HPDE6-E6E7 (cell line): ENCODE results near the gene NIPAL3.
"Not testable (repeated sequence)": the region's sequence is repeated elsewhere in the genome, so short reads cannot be mapped to it uniquely, and the experiment has no call there.

Experiments
- DNase-seq: peaks from one replicate; pipeline ENCODE4 v3.0.0; 2011; ENCODE audit warnings: missing footprints; ENCODE audit errors: extremely low spot score

NIPAL3 gene

GRCh38 chr1:24489674-24490073, 74.1 kb downstream of the NIPAL3 start:
- no peak for DNase-seq

- no peak for DNase-seq
Observed at GRCh38 chr1:24490101-24490781, 74.6 kb downstream of the NIPAL3 start.

DNA sequence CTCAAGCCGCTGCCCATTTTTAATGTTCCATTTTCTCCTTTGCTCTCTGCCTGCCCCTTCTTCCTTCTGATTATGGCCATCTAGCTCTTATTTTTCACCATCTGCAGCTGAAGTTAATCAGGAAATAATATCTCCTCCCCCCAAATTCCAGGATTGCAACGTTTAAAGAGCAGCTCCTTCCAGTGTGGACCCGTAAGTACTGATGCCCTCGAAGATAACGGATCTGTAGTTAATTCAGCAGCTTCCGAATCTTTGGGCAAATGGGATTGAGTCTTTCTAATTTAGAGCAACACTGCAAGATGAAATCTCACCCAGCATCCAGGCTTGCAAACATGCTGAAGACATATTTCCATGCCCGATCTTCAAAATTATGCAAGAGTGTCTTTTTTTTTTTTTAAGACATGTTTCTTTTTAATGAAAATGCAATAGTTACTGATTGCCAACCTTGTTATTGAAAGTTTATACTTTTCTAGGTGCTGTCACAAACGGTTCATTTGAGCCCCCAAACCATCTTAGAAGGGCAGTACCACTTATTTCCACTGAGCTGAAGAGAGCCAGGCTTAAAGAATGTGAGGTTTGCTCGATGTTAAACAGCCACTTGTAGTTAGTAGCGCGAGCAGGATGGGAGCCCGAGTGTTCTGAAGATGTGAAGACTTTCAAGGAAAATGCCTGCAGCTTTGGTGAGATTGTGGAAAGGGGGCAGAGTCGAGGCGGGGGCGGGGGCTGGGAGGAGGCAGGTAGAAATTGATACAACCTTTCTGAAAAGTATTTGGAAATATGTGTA, 76.2 kb downstream of the NIPAL3 start:
- DNase-seq = no peak

DNA sequence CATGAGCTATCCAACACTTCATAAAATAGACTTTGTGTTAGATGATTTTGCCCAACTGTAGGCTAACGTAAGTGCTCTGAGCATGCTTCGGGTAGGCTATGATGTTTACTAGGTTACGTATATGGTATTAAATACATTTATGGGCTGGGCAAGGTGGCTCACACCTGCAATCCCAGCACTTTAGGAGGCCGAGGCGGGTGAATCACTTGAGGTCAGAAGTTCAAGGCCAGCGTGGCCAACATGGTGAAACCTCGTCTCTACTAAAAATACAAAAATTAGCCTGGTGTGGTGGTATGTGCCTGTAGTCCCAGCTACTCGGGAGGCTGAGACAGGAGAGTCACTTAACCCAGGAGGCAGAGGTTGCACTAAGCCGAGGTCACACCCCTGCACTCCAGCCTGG, 77.3 kb downstream of the NIPAL3 start:
- not testable (repeated sequence) for DNase-seq

DNA sequence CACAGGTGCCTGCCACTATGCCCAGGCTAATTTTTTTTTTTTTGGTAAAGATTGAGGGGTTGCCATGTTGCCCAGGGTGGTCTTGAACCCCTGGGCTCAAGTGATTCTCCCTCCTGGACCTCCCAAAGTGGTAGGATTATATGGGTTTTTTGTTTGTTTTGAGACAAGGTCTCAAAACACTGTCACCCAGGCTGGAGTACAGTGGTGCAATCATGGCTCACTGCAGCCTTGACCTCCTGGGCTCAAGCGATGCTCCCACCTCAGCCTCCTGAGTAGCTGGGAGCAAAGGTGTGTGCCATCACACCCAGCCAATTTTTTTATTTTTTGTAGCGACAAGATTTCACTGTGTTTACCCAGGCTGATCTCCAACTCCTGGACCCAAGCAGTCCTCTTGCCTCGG, 78.2 kb downstream of the NIPAL3 start:
- DNase-seq = no peak

DNA sequence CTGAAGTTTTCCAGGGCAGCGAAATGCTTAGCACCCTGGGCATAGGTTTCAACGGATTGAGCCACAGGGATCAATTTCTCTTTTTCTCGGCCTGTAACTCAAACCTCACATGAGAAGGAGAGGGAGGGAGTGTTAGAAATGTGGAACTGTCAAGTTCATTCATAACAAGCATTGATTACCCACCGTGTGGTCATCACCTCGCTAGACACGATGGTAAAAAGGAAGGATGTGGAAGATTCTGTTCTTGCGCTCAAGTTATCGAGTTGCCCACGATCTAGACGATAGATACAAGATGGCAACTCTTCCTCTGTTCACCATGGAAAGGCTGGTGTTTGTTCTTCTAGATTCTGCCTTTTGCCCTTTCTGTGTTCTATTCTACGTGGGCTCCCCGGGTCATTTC, 83.0 kb downstream of the NIPAL3 start:
- DNase-seq = no peak

DNA sequence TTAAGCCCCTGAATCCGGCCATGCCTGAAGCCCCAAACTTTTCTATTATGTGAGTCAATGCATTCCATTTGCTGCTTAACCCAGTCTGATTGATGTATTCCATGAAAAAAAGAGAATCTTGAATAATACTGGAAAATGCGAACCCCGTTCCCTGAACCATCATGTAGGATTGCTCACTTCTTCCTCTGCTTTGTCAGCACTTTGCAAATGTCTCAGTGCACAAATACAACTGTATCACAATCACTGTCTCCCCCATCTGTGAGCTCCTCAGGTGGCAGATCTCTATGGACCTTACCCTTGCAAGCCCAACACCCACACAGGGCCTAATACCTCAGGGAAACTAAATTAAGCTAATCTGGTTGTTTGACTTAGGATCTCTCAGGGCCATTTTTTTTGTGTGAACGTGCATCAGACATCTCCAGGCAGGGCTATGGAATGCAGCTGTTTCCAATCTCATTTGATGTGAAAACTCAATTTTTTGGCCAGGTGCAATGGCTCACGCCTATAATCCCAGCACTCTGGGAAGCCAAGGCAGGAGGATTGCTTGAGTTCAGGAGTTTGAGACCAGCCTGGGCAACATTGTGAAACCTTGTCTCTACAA, 84.9 kb downstream of the NIPAL3 start:
- DNase-seq = no peak

DNA sequence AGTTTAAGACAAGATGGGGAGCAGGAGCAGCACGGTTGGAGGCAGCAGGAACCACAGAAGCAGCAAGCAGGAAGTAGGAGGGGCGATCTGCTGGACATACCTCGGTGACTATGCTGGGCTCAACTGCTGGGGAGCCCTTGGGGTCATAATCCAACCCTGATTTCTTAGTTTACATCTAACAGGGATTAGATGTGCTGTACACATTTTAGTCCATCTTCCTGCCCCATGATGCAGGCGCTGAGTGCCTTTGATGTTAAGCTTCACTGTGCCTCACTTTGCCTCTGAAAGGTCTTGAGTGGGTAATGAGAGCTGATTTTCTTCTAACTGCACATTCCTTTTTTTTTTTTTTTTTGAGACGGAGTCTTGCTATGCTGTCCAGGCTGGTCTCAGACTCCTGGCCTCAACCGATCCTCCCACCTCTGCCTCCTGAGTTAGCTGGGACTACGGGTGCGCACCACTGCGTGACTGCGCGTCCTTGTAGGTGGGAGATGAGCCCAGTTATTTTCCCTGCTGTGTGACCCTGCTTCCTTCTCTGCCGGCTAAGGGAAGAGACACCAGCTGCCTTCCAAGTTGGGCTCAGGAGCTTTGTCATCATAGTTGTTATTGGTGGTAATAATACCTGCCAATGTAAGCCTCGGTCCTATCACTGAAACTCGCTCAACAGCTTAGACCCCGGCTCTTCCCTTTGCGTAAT, 85.9 kb downstream of the NIPAL3 start:
- peak; percentile 15 for DNase-seq

GRCh38 chr1:24502065-24502708, 86.6 kb downstream of the NIPAL3 start:
- DNase-seq = peak; percentile 63

GRCh38 chr1:24502709-24503058, 87.1 kb downstream of the NIPAL3 start, which contains the start of gene RCAN3:
TSS of gene RCAN3 (plus strand) at chr1:24502836. CDS start at chr1:24514373, 11,537 bp downstream.
- peak; percentile 93 for DNase-seq

- DNase-seq = peak; percentile 31
Observed at GRCh38 chr1:24503059-24503751, 87.6 kb downstream of the NIPAL3 start.

DNA sequence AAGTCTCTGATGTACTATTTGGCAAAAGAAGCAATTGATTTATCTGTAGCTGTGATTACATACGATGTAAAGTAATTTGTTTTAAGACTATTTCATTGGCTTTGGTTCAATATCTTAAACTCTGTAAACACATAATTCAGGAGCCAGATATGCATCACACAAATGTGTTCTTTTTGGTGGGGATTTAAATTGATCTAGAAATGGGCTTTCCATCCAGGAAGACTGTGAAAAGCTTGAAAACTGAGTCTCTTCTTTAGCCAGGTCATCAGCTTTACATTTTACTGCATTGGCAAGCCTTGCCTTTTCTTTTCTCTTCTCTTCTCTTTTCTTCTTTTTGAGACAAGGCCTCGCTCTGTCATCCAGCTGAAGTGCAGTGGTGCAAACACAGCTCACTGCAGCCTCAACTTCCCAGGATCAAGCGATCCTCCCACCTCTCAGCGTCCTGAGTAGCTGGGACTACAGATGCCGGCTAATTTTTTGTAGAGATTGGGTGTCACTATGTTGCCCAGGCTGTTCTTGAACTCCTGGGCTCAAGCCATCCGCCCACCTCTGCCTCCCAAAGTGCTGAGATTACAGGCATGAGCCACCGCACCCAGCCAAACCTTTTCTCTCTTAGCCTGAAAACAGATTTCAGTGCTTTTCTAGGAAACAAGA, 88.4 kb downstream of the NIPAL3 start:
- DNase-seq = no peak

GRCh38 chr1:24504560-24504959, 89.0 kb downstream of the NIPAL3 start:
- DNase-seq = no peak

DNA sequence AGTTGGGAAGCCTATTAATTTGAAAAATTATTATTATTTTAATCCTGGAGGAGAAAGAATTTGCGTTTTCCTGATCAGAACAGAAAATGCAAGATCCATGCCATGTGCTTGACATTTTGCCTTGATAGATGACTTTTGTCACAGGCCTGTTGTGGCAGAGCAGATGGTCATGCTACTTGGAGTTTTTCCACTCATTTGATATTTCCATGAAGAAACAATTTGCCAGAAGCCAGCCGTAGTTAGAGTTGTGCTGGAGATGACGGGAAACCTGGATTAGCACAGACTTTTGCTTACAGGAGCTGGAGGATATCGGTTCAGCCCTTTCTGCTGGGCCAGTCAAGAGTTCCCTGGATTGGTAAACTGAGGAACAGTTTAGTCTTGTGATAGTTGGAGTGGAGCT, 90.2 kb downstream of the NIPAL3 start:
- no peak for DNase-seq

- DNase-seq = no peak
Observed at GRCh38 chr1:24506691-24507381, 91.2 kb downstream of the NIPAL3 start.

DNA sequence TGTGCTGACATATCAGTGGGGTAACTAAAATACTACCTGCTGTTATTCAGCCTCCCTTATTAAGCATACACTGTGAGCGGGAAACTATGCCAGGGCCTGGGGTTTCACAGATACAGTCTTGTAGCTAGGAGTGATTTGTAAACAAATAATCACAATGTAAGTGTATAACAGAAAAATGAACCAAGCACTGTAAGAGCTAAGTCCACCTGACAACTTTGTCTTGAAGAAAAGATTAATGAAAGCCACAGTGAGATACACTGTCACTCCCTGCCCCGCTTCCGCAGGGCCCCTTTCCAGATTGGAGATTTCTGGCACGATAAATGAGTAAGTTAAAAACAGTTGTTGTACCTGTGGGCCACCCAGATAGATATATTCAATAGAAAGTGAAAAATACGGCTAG, 91.8 kb downstream of the NIPAL3 start:
- DNase-seq = no peak

DNA sequence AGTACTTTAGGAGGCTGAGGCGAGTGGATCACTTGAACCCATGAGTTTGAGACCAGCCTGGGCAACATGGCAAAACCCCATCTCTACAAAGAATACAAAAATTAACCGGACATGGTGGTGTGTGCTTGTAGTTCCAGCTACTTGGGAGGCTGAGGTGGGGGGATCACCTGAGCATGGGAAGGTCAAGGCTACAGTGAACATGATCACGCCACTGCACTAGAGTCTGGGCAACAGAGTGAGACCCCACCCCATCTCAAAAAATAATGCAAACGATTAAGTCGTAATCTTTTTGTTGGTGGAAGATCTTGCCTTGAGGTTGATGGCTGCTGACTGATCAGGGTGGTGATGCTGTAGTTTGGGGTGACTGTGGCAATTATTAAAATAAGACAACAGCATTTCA, 93.3 kb downstream of the NIPAL3 start:
- no peak for DNase-seq

- no peak for DNase-seq
Observed at GRCh38 chr1:24513706-24514105, 98.1 kb downstream of the NIPAL3 start.

GRCh38 chr1:24514946-24515345, 99.3 kb downstream of the NIPAL3 start:
- DNase-seq = no peak

GRCh38 chr1:24515671-24516209, 100.1 kb downstream of the NIPAL3 start:
- DNase-seq = peak; percentile 80
